ENCODE data around the gene RADX.
A peak's percentile ranks its signal among the peaks of the same experiment; 100 is the strongest.
"Not testable (repeated sequence)": the region's sequence is repeated elsewhere in the genome, so short reads cannot be mapped to it uniquely, and the experiment has no call there.

The RADX gene, protein sequence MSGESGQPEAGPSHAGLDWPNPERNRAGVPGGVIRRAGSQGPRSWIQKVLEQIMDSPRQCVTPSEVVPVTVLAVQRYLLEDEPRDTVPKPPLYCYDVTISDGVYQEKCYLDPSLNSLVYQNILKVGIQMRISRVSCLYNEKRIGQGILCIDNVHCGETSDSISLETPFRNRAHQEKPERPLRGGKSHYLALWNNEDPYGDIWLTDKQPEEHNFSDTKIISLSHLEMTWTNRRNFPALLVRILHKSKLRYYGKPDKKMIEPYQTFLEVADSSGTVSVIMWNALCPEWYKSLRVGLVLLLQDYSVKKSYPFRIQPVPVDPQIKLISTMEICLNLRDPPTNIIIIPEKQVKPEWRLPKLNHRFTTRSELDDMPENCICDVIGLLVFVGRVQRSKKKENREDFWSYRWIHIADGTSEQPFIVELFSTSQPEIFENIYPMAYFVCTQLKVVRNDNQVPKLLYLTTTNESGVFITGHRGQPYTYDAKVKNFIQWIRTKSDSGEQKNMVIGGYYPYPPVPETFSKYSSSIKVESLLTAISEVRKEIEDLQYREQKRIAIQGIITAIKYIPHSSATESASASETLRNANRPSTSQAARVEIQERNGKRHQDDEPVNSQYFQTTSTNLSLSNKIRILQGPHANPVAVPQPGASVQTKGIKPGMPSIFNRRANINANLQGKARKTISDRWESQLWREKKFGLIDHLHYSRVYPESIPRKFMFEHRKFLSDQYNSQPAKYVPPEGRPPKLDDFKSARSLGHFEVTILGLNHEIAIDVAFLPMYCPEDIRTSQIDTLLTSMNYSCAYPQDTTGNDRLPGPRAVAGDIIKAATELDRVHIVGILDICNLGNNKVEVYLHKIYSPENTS

GRCh38 chrX:106611679-106612392, at the start of gene RADX:
Gene RADX, plus strand, starts transcription at chrX:106611978. Its CDS starts 103 bp downstream, at chrX:106612081.
- DNase-seq: peak; percentile 99

- DNase-seq: no peak
Measured at GRCh38 chrX:106564986-106565385, 46.8 kb upstream of the RADX start.

GRCh38 chrX:106566362-106566761, 45.4 kb upstream of the RADX start:
- DNase-seq: no peak

DNA sequence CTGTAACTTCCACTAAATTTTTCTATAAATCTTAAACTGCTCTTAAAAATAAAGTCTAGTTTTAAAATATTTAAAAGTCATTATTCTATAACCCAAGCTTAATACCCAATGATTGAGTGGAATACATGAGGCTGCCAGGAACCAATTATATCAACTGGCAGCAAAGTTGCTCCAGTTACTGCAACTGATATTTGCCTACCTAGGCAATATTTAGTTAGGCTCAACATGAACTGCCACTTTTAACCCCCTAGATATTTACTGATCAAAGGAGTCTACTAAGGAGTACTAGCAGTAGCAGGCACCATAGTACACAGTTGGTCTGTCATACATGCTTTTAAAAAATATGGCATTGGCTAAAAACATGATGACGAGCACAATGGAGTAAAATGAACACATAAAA, 29.9 kb upstream of the RADX start:
- no peak for DNase-seq

- no peak for DNase-seq
Measured at GRCh38 chrX:106585478-106585877, 26.3 kb upstream of the RADX start.

DNA sequence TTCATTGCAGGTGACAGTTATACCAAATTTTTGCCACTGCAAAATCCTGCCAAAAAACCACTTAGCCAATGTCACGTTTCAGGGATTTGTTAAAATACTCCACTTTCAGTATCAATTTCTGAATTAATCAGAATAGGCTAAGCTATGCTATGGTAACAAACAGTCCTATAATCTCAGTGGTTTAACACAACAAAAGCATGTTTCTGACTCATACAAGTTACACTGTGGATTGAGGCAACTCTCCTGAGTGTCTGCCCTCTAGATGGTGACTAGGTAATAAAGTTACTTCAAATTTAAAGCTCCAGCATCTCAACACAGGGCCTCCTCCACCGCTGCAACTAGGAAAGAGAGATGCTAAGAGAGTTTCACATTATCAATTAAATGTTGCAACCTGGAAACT, 23.0 kb upstream of the RADX start:
- no peak for DNase-seq

GRCh38 chrX:106599411-106599810, 12.4 kb upstream of the RADX start:
- no peak for DNase-seq

GRCh38 chrX:106606571-106606970, 5.2 kb upstream of the RADX start:
- no peak for DNase-seq

DNA sequence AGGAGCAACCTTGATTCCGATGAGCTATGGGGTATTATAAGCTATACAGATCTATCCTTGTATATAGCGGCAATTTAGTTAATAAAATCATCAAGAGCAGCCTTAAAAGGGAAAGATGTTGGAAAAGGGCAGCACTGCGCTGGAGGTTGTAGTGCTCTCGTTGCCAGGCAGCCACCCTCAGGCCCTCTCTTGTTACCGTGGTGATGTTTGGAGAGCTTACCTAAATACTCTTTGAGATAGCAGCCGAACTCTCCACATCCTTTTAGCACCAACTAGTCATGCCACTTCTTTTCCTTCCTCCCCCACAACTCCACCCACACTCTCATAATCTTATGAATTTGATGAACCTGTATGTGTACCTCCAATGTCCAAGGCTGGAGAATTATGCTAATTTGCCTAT, 3.8 kb upstream of the RADX start:
- peak; percentile 93 for DNase-seq

- DNase-seq: peak; percentile 92
Measured at GRCh38 chrX:106611317-106611678, 480 bp upstream of the RADX start.

DNA sequence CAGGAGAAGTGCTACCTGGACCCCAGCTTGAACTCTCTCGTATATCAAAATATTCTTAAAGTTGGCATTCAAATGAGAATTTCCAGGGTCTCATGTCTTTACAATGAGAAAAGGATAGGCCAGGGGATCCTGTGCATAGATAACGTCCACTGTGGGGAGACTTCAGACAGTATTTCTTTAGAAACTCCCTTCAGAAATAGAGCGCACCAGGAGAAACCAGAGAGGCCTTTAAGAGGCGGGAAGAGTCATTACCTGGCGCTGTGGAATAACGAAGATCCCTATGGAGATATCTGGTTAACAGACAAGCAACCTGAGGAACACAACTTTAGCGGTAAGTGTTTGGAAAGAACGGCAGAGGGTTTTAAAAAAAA, 600 bp downstream of the RADX start:
- DNase-seq: no peak

- no peak for DNase-seq
Measured at GRCh38 chrX:106613277-106613676, 1.5 kb downstream of the RADX start.

- no peak for DNase-seq
Measured at GRCh38 chrX:106615041-106615440, 3.3 kb downstream of the RADX start.

- DNase-seq: peak; percentile 34
Measured at GRCh38 chrX:106619797-106620196, 8.0 kb downstream of the RADX start.

DNA sequence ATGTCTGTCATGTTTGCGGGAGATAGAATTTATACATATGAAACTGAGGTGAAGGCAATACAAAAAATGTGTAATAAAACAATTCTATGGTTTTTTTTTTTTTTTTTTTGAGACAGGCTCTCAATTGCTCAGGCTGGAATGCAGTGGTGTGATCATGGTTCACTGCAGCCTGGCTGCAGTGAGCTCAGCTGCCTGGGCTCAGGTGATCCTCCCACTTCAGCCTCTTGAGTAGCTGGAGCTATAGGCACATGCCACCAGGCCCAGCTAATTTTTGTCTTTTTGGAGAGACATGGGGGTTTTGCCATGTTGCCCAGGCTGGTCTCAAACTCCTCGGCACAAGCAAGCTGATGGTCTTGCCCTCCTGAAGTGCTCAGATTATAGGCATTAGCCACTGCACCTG, 10.1 kb downstream of the RADX start:
- no peak for DNase-seq

DNA sequence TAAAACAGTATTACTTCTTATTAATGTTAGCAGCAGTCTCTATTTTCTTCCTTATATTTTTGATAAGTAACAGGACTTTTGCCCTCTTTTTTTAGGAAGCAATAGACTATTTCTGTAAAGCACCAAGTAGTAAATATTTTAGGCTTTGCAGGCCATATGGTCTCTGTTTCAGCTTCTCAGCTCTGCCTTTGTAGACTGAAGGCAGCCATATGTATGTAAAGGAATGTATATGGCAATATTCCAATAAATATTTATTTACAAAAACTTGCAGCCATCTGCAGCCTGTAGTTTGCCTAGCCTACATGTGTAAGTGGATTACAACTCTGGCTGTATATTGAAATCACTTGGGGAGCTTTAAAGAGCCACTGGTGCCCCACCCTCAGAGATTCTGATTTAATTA, 15.0 kb downstream of the RADX start:
- no peak for DNase-seq

DNA sequence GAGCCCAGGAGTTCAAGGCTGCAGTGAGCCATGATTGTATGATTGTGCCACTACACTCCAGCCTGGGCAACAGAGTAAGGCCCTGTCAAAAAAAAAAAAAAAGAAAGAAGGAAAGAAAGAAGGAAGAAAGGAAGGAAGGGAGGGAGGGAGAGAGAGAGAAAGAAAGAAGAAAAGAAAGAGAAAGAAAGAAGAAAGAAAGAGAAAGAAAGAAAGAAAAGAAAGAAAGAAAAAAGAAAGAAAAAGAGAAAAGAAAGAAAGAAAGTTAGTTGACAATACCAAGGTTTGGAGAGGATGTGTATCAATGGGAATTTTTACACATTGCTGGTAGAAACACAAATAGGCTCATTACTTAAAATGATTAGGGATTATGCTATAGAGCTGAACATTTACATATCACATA, 19.8 kb downstream of the RADX start:
- DNase-seq: no peak

- no peak for DNase-seq
Measured at GRCh38 chrX:106649523-106650428, 38.0 kb downstream of the RADX start.

- not testable (repeated sequence) for DNase-seq
Measured at GRCh38 chrX:106653625-106654024, 41.8 kb downstream of the RADX start.

- DNase-seq: no peak
Measured at GRCh38 chrX:106670631-106671030, 58.9 kb downstream of the RADX start.

- no peak for DNase-seq
Measured at GRCh38 chrX:106672527-106672926, 60.7 kb downstream of the RADX start.

DNA sequence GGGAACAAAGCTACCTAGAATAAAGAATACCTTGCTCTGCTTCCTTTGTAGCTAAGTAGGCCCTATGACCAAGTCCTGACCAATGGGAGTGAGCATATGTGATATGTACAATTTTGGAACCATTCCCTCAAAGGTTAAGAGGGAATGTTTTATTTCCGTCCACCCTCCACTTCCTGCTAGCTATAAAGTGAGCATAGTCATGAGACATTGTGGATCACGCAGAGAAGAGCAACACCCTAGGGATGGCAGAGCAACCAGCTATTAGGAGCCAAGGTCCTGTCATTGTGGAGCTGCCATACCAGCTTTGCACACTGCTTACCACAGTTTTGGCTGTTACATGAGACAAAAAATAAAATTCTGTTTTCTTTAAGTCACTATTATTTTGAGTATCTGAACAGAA, 68.9 kb downstream of the RADX start:
- no peak for DNase-seq

DNA sequence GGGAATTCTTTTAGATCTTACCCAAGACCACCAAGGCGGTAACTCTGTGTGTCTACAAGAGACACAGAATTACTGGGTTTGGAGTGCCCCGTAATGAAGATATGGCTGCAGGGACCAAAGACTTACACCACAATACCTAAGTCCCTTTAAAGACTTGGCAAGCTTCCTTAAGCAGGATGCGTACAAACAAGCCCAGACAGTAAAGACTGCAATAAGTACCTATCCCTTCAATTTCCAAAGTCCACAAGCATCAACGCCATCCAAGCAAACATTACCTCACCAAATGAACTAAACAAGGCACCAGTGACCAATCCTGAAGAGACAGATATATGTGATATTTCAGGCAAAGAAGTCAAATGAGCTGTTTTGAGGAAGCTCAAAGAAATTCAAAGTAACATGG, 72.4 kb downstream of the RADX start:
- no peak for DNase-seq

All from NCI-H1436 (cell line).